AG09309 (cell line): Measurements from ENCODE around the gene ABHD6.

ENCODE experiments used
- DNase-seq: peaks from one replicate; pipeline ENCODE4 v3.0.0-alpha.2; 2010; ENCODE audit warnings: low read depth
- H3K4me3 ChIP-seq: 2 replicates; pipeline ENCODE4 v1.5.1; 2011; ENCODE audit warnings: mild to moderate bottlenecking, low read depth, low read length, moderate library complexity; ENCODE audit not compliant: control insufficient read depth
- TF ChIP-seq, protein P1 (sequence below): IDR thresholded peaks from 2 replicates; pipeline ENCODE4 v1.5.1; 2011; ENCODE audit warnings: mild to moderate bottlenecking, low read depth, low read length, inconsistent platforms; ENCODE audit not compliant: insufficient read depth, control insufficient read depth; ENCODE audit errors: missing control alignments

Gene ABHD6

DNA sequence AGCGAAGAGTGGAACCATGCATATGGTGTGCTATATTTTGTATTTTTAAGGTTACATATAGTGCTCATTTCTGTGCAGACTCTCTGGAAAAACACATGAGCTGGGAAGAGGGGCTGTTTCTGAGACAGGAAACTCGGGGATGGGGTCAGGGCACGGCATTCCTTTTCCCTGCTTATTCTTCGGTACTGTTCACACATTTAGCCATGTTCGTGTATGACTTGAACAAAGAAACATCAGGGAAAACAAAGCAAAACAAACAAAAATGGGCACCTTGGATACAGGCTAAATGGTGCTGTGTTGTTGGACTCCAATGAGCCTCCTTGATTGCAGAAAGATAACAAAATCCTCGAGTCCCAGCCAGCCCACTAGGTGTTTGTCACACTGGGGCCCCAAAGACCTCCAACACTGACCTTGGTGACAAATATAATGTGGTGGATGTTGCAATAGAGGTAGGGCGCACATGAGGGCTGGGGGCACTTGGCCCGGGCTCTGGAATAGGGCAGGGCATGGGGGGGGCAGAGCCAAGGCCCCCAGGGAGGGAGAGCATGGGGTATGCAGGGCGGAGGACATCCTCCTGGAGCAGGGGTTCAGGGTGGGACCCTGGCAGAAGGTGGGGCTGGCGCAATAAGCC lies 46.1 kb upstream of the ABHD6 start:
- TF ChIP-seq, protein P1, sequence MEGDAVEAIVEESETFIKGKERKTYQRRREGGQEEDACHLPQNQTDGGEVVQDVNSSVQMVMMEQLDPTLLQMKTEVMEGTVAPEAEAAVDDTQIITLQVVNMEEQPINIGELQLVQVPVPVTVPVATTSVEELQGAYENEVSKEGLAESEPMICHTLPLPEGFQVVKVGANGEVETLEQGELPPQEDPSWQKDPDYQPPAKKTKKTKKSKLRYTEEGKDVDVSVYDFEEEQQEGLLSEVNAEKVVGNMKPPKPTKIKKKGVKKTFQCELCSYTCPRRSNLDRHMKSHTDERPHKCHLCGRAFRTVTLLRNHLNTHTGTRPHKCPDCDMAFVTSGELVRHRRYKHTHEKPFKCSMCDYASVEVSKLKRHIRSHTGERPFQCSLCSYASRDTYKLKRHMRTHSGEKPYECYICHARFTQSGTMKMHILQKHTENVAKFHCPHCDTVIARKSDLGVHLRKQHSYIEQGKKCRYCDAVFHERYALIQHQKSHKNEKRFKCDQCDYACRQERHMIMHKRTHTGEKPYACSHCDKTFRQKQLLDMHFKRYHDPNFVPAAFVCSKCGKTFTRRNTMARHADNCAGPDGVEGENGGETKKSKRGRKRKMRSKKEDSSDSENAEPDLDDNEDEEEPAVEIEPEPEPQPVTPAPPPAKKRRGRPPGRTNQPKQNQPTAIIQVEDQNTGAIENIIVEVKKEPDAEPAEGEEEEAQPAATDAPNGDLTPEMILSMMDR = no peak
- no peak for DNase-seq
- H3K4me3 ChIP-seq = no peak overlapping the region

DNA sequence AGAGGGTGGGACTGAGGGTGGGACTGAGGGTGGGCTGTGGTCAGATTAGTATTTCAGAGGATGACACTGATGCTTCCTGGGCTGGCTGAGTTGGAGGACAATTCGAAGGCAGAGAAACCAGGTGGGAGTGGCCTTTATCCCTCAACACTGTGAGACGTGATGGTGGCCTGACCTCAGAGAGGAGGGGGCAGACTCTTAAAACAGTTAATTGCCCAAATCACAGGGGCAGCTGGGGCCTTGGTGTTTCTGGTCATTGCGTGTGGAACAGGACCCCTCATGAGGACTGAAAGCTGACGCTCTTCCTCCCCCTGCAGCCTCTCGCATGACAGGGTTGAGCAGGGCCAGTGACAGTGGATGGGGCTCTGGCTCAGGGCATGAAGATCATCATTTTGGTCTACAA lies 45.5 kb upstream of the ABHD6 start:
- TF ChIP-seq, protein P1 = no peak
- DNase-seq = no peak
- H3K4me3 ChIP-seq = no peak overlapping the region

DNA sequence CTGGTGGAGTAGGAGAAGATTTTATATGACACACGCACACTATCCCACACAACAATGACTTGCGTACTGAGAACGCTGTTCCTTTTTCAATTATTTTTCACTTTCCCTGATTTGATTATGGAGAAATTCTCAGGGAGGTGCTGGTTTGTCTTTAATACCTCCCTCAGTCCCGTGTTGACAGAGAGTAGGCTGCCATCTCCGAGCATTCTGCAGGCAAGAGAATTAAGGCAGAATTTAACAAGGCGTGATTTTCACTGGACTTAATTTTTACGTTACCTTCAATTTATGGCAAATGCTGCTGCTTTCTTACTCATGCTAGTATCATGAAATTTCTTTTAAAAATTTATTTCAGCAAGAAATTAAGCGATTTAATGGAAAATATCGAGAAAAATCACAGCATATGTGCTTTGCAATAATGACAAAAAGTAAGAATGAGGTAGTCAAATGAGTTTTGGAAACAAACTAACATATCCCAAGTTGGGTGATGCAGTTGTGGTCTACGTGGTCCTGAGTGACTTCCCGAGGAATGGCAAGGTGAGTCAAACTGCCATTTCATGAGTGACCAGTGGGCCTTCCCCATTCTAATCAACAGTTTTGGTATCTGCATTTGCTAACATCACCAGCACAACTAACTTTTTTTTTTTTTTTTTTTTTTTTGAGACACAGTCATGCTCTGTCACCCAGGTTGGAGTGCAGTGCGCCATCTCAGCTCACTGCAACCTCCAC lies 43.7 kb upstream of the ABHD6 start:
- no peak for DNase-seq
- TF ChIP-seq, protein P1 = no peak
- no peak overlapping the region for H3K4me3 ChIP-seq

DNA sequence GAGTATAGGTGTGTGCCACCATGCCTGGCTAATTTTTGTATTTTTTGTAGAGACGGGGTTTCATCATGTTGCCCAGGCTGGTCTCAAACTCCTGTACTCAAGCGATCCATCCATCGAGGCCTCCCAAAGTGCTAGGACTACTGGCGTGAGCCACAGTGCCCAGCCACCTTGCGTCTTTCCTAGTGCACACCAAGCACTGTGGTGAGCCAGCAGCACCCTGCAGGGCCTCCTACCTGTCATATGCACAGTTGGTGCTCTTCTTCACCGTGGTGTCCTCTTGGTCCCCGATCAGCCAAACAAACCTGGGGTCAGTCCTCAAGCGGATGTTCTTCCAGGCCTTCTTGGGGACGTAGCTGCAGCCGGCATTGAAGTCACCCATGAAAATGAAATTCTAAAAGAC lies 40.0 kb upstream of the ABHD6 start:
- TF ChIP-seq, protein P1 = no peak
- no peak overlapping the region for H3K4me3 ChIP-seq
- no peak for DNase-seq

DNA sequence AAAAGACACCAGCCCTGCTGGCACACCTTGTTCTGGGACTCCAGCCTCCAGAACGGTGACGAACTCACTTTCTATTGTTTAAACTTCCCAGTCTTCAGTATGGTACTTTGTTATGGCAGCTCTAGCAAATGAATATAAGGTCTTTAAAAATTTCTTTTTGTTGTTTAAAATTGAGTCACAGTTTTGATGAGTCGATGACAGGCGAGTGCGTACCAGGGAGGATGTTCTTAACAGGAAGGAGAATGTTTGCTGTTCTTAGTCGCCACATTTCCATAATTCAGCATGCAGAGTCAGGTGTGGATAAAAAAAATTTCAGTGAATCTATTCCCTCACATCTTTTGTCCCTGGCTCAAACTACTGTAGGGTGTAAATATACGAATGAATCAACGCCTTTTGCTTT lies 39.2 kb upstream of the ABHD6 start:
- H3K4me3 ChIP-seq = no peak overlapping the region
- no peak for DNase-seq
- TF ChIP-seq, protein P1 = no peak

DNA sequence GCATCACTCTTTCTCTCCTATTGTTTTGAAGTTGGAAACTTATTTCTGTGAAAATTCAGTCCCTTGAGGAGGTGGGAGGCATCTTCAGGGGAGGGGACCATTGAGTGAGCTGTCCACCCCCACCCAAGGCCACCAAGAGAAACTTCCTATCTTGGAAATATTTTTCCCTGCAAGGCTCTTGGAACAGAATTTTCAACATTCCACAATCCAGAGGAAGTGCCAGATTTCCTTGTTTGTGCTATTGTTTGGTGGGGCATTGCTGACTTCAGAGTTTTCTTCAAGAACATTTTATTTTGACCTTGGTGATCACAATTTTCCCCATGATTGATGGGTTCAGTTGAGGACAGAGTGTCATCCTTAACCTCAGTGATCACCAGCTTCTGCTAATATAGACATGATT lies 38.8 kb upstream of the ABHD6 start:
- no peak for DNase-seq
- no peak overlapping the region for H3K4me3 ChIP-seq
- TF ChIP-seq, protein P1 = no peak
